ENCODE data around the gene AFG3L2. TPM values are rescaled to one million over a fixed set of nuclear protein-coding genes. Genes with fewer than 3 reads are reported as not detected.

The AFG3L2 gene
- total and polyA plus RNA-seq, 9 of the 15 experiments (the other 6 are each of a cell fraction or from before 2014, with no cell fraction given): 24.1 to 109 (median 84.0) TPM

- TF ChIP-seq CTCFL (IDR thresholded peaks at IDR 0.05; ENCODE audit: borderline replicate concordance, insufficient read depth, low read depth, low read length, poor library complexity, severe bottlenecking) (peak; percentile 97), GATAD2B (IDR thresholded peaks at IDR 0.05; ENCODE audit: borderline replicate concordance) (no peak), TFAM (CRISPR knock-in tag; conservative IDR thresholded peaks at IDR 0.05) (no peak), ZKSCAN1 (IDR thresholded peaks at IDR 0.05; ENCODE audit: low read depth, low read length) (no peak), ZNF592 (IDR thresholded peaks at IDR 0.05) (peak; percentile 55; the same call in 1 of the 2 replicates), C11orf30 (IDR thresholded peaks at IDR 0.05; ENCODE audit: low read depth) (no peak), SMAD2 (IDR thresholded peaks at IDR 0.05; ENCODE audit: low read depth, low read length) (no peak), CCAR2 (IDR thresholded peaks at IDR 0.05; ENCODE audit: low read depth, low read length) (no peak), ZNF277 (CRISPR knock-in tag; IDR thresholded peaks at IDR 0.05; ENCODE audit: borderline replicate concordance) (no peak), ILF3 (IDR thresholded peaks at IDR 0.05; ENCODE audit: borderline replicate concordance) (no peak), RAD21 (CRISPR knock-in tag; conservative IDR thresholded peaks at IDR 0.05 in 1 of 2, IDR thresholded peaks at IDR 0.05 in 1 of 2) (peak; percentile 29 to 75), CCNT2 (IDR thresholded peaks at IDR 0.05; ENCODE audit: borderline replicate concordance, extremely low read depth, insufficient read length, low read depth, low read length) (no peak), YY1 (IDR thresholded peaks at IDR 0.05; ENCODE audit: borderline replicate concordance in 1 of 3, control insufficient read depth in 1 of 3, extremely low read depth in 1 of 3, insufficient read depth in 3 of 3, insufficient read length in 1 of 3, insufficient replicate concordance in 2 of 3, low read depth in 1 of 3, low read length in 2 of 3) (peak in 2 of 3 experiments; percentile 29 to 55), PTBP1 (IDR thresholded peaks at IDR 0.05; ENCODE audit: low read depth, low read length) (no peak), USF2 (CRISPR knock-in tag; IDR thresholded peaks at IDR 0.05) (no peak), NCOA1 (IDR thresholded peaks at IDR 0.05; ENCODE audit: low read depth) (no peak), ZNF263 (CRISPR knock-in tag; IDR thresholded peaks at IDR 0.05; ENCODE audit: borderline replicate concordance) (no peak)
Measured at GRCh38 chr18:12327510-12328178, 49.4 kb downstream of the AFG3L2 start (continued).
